Naive B cell (primary cell): ENCODE data around the gene ECE1. TPM values are rescaled to one million over a fixed set of nuclear protein-coding genes. Genes with fewer than 3 reads are reported as not detected.

Experiments
- ATAC-seq, 2 donors: fragments of 150-1000 bp; cut with Tn5 transposase; 2 replicates each; pipeline ENCODE4 v1.10.0; 2021; ENCODE audit warnings: low read depth in 2 of 2, mild to moderate bottlenecking in 2 of 2, moderate library complexity in 2 of 2
- DNase-seq: peaks from one replicate; pipeline ENCODE4 v3.0.0; 2022
- H3K27ac Mint-ChIP-seq, 6 donors: one replicate each; pipeline ENCODE4 v1.8.0; 2020 to 2022; ENCODE audit warnings: mild to moderate bottlenecking in 6 of 6, mixed read lengths in 6 of 6, moderate library complexity in 5 of 6, inconsistent platforms in 2 of 6
- H3K27me3 Mint-ChIP-seq, 3 donors: one replicate each; pipeline ENCODE4 v1.8.0; 2021 to 2022; ENCODE audit warnings: mixed read lengths in 3 of 3, mild to moderate bottlenecking in 1 of 3
- H3K36me3 Mint-ChIP-seq, 2 donors: one replicate each; pipeline ENCODE4 v1.8.0; 2020 to 2022; ENCODE audit warnings: mixed read lengths in 2 of 2, inconsistent platforms in 1 of 2, mild to moderate bottlenecking in 1 of 2
- H3K4me1 Mint-ChIP-seq, 3 donors: one replicate each; pipeline ENCODE4 v1.8.0; 2020 to 2022; ENCODE audit warnings: mixed read lengths in 3 of 3, inconsistent platforms in 1 of 3, mild to moderate bottlenecking in 1 of 3, moderate library complexity in 1 of 3
- H3K4me3 Mint-ChIP-seq, 8 donors: one replicate each; pipeline ENCODE4 v1.8.0; 2020 to 2022; ENCODE audit warnings: mild to moderate bottlenecking in 8 of 8, mixed read lengths in 8 of 8, moderate library complexity in 8 of 8, inconsistent platforms in 2 of 8
- H3K9me3 Mint-ChIP-seq, 7 donors: one replicate each; pipeline ENCODE4 v1.8.0; 2020 to 2022; ENCODE audit warnings: mixed read lengths in 7 of 7, mild to moderate bottlenecking in 5 of 7, inconsistent platforms in 2 of 7, moderate library complexity in 1 of 7
- polyA plus RNA-seq, 6 donors: library from polyadenylated mRNA; unstranded; fragments of 300-500 nt; fragmentation: Illumina TruSeq; gene quantifications; one replicate each; pipeline ENCODE4 v1.2.3, GENCODE V29; 2021; ENCODE audit warnings: low read depth in 6 of 6

Gene ECE1
- polyA plus RNA-seq, 6 donors from 2014 or later, result 6.9 to 44.5 (median 20.8) TPM

GRCh38 chr1:21321963-21322680 lies 31.9 kb upstream of the ECE1 start:
- DNase-seq (no peak), ATAC-seq (no peak)
- H3K36me3 Mint-ChIP-seq, result peaks cover 0 to 5% of the 10 kb centered on the region in 2 donors
- H3K9me3 Mint-ChIP-seq, result peaks cover 0 to 1% (median 0%) of the 10 kb centered on the region in 7 donors
- peaks cover 37 to 62% (median 61%) of the 10 kb centered on the region in 3 donors for H3K4me1 Mint-ChIP-seq
- H3K4me3 Mint-ChIP-seq, result peak overlapping the region in 2 of 8 donors; percentile 5 to 25
- H3K27ac Mint-ChIP-seq, result peak overlapping the region in 3 of 6 donors; percentile 73 to 87 (median 81)
- H3K27me3 Mint-ChIP-seq, result no peaks in the 10 kb centered on the region

GRCh38 chr1:21320410-21321108 lies 30.3 kb upstream of the ECE1 start:
- DNase-seq (no peak), ATAC-seq (no peak)
- H3K27me3 Mint-ChIP-seq, result no peaks in the 10 kb centered on the region
- H3K36me3 Mint-ChIP-seq, result peaks cover 0 to 5% of the 10 kb centered on the region in 2 donors
- H3K4me3 Mint-ChIP-seq, result no peak overlapping the region
- peaks cover 31 to 55% (median 48%) of the 10 kb centered on the region in 3 donors for H3K4me1 Mint-ChIP-seq
- H3K9me3 Mint-ChIP-seq, result peaks cover 0 to 1% (median 0%) of the 10 kb centered on the region in 7 donors
- H3K27ac Mint-ChIP-seq, result peak overlapping the region in 3 of 6 donors; percentile 15 to 76 (median 66)

DNA sequence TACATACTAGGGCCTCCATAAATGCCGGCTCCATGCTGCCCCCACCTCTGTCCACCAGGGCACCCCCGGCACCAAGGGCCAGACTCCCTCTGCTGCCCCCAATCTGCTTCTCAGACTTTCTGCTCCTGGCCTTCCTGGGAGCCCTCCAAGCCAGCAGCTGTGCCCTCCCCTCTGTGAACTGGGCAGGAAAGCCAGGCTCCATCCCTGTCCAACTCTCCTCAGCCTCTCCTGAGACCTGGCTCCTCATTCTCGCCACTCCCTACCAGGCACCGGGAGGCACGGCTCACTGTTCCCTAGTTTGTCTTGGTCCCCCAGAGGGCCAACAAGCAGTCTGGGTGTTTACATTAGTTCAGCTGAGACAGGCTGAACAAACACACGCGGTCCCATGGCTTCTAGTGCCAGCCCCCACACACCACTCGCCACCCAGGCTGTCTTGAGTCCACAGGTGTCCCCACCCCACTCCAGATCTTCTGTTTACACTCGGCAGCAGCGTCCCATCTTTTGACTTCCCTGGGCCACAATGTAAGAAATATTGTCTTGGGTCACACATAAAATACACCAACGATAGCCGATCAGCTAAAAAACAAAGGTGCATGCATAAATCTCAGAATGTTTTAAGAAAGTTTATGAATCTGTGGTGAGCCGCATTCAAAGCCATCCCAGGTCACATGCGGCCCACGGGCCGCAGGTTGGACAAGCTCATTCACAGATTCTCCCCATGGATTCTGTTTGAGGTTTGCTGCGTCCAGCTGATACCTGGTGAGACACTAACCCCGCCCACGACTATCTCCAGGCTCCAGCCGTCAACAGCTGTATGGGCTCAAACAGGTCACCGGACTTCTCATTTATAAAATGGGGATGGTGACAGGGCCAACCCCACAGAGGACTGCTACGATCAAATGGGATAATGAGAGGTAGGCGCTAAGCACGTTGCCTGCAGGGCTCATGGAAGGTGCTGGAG lies 29.5 kb upstream of the ECE1 start:
- no peak overlapping the region for H3K4me3 Mint-ChIP-seq
- H3K27me3 Mint-ChIP-seq, result no peaks in the 10 kb centered on the region
- H3K36me3 Mint-ChIP-seq, result peaks cover 0 to 5% of the 10 kb centered on the region in 2 donors
- no peaks in the 10 kb centered on the region for H3K9me3 Mint-ChIP-seq
- peak overlapping the region in 4 of 6 donors; percentile 49 to 78 (median 70) for H3K27ac Mint-ChIP-seq
- no peak for DNase-seq
- no peak for ATAC-seq
- peaks cover 24 to 48% (median 41%) of the 10 kb centered on the region in 3 donors for H3K4me1 Mint-ChIP-seq

GRCh38 chr1:21318714-21319159 lies 28.5 kb upstream of the ECE1 start:
- Mint-ChIP-seq H3K36me3 (peaks cover 0 to 5% of the 10 kb centered on the region in 2 donors), H3K4me3 (no peak overlapping the region), H3K27ac (peak overlapping the region in 1 of 6 donors; percentile 69), H3K4me1 (peaks cover 25 to 46% (median 38%) of the 10 kb centered on the region in 3 donors), H3K9me3 (no peaks in the 10 kb centered on the region), H3K27me3 (no peaks in the 10 kb centered on the region)
- no peak for DNase-seq
- ATAC-seq, result no peak

DNA sequence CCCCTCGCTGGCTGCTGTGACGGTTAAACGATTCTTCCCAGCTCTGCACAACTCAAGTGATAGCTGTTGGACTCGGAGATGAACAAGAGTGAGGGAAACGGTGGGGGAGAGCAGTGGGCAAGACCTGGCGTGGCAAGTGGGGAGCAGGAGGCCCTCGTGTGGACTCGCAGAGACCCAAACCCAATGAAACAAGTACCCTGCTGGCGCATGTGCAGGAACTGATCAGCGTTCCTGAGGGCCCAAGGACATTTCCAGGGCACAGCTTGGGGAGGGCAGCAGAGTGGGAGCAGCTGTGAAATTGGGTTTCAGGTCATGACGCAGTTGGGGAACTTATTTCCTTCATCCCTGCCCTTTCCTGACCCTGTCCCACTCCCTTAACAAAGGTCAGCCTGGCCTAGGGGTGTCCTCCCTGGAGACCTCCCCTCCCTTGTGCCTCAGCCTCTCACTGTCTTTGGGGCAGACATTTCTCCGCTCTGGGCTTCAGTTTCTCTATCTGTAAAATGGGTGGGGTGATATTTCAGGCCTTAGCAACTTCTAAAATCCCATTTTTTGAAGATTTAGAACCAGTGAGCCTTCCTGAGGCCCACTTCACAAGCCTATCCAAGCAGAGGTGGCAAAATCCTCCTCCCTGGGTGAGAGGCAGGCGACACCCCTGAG lies 27.9 kb upstream of the ECE1 start:
- Mint-ChIP-seq H3K4me1 (peaks cover 23 to 49% (median 41%) of the 10 kb centered on the region in 3 donors), H3K4me3 (no peak overlapping the region), H3K27ac (peak overlapping the region in 2 of 6 donors; percentile 24 to 69), H3K27me3 (no peaks in the 10 kb centered on the region), H3K36me3 (peaks cover 0 to 5% of the 10 kb centered on the region in 2 donors), H3K9me3 (no peaks in the 10 kb centered on the region)
- ATAC-seq, result no peak
- no peak for DNase-seq

DNA sequence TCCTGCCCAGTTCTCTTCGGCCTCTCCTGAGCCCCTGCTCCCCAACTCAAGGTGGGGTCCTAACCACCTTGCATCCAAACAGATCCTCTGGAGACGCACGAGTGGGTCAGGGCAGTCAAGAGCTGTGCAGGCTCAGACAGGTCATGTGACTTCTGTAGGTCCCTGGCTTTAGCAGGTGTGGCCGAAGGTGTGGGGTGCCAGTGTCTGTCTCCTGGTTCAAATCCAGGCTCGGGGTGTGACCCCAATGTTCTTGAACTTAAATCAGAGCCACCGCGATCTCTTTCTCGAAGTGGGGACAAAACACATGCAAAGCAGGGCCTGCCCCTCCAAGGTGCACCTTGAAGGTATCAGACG lies 27.4 kb upstream of the ECE1 start:
- ATAC-seq (no peak), DNase-seq (no peak)
- Mint-ChIP-seq H3K27ac (peak overlapping the region in 2 of 6 donors; percentile 24 to 69), H3K9me3 (no peaks in the 10 kb centered on the region), H3K4me3 (no peak overlapping the region), H3K36me3 (peaks cover 0 to 5% of the 10 kb centered on the region in 2 donors), H3K27me3 (no peaks in the 10 kb centered on the region), H3K4me1 (peaks cover 25 to 46% (median 43%) of the 10 kb centered on the region in 3 donors)

DNA sequence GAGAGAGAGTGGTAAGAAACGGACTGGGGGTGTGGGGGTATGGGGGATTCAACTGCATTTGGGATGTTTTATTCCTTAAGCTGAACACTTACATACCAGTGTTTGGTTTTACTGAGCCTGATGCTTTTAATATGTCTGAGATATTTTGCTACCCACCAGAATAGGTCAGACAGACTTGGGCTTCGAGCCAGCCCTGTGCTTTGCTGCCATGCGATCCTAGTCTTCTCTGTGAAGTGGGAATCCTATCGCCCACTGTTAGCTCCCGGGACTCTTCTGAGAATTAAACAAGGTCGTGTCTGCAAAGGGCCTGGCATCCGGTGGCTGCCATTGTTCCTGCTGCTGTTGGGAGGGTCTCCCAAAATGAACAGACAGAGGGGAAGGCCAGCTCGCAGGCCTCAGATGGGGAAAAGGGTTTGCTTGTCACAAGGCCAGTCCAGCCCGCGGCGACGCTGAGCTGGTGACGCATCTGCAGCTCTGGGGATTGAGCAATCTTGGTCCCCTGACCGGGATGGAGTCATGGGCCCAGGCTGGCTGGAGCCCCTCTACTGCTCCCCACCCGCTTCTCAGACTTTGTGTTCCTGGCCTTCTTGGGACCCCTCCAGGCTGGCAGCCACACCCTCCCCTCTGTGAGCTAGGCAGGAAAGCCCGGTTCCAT lies 26.9 kb upstream of the ECE1 start:
- Mint-ChIP-seq H3K4me3 (no peak overlapping the region), H3K36me3 (peaks cover 0 to 5% of the 10 kb centered on the region in 2 donors), H3K9me3 (no peaks in the 10 kb centered on the region), H3K4me1 (peaks cover 20 to 43% (median 38%) of the 10 kb centered on the region in 3 donors), H3K27ac (no peak overlapping the region), H3K27me3 (no peaks in the 10 kb centered on the region)
- DNase-seq (no peak), ATAC-seq (no peak)

- peaks cover 0 to 2% (median 0%) of the 10 kb centered on the region in 7 donors for H3K9me3 Mint-ChIP-seq
- DNase-seq, result no peak
- H3K27me3 Mint-ChIP-seq, result no peaks in the 10 kb centered on the region
- H3K4me1 Mint-ChIP-seq, result peaks cover 24 to 47% (median 41%) of the 10 kb centered on the region in 3 donors
- ATAC-seq, result no peak
- no peak overlapping the region for H3K4me3 Mint-ChIP-seq
- peak overlapping the region in 5 of 6 donors; percentile 32 to 84 (median 68) for H3K27ac Mint-ChIP-seq
- peaks cover 5 to 7% of the 10 kb centered on the region in 2 donors for H3K36me3 Mint-ChIP-seq
These were observed 24.6 kb upstream of the ECE1 start for GRCh38 chr1:21314743-21315396.

- Mint-ChIP-seq H3K9me3 (peaks cover 0 to 2% (median 0%) of the 10 kb centered on the region in 7 donors), H3K27ac (peak overlapping the region in 5 of 6 donors; percentile 46 to 92 (median 69)), H3K4me1 (peaks cover 28 to 48% (median 35%) of the 10 kb centered on the region in 3 donors)
These were observed 23.8 kb upstream of the ECE1 start for GRCh38 chr1:21313886-21314721.

DNA sequence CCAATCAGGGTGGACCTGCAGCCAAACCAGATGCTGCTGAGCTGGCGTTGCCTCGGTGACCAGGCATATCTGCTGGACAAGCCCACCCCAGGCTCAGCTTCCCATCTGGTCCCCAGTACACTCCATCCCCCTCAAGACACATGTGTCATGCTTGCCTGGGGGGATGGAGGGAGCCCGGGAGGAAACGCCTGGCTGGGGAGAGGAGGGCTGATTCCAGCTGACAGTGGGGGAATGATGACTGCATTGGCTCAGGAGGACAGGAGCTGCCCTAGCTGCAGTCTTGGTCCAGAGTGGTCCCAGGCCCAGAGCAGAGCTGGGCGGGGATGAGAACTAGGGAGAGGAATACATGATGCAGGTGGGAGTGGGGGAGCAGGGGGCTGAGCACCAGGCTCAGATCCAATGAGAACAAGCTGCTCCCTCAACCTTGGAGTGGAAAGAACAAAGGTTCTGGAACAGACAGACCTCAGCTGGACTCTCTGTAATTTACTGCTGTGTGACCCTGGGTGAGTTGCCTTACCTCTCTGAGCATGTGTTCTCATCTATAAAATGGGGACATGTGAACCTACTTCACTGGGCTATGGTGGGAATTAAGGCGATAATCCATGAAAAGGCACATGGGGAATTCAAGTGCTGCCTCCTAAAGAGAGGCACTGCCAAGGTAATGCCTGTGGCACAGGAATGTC lies 23.1 kb upstream of the ECE1 start:
- peaks cover 0 to 2% (median 0%) of the 10 kb centered on the region in 7 donors for H3K9me3 Mint-ChIP-seq
- peaks cover 29 to 49% (median 35%) of the 10 kb centered on the region in 3 donors for H3K4me1 Mint-ChIP-seq
- peak overlapping the region in 3 of 6 donors; percentile 33 to 92 (median 50) for H3K27ac Mint-ChIP-seq
- DNase-seq, result no peak
- H3K36me3 Mint-ChIP-seq, result peaks cover 0 to 7% of the 10 kb centered on the region in 2 donors
- H3K27me3 Mint-ChIP-seq, result no peaks in the 10 kb centered on the region
- H3K4me3 Mint-ChIP-seq, result peak overlapping the region in 1 of 8 donors; percentile 37
- ATAC-seq, result no peak

More at GRCh38 chr1:21313886-21314721, 23.8 kb upstream of the ECE1 start:
- DNase-seq, result no peak
- H3K27me3 Mint-ChIP-seq, result no peaks in the 10 kb centered on the region
- peaks cover 0 to 7% of the 10 kb centered on the region in 2 donors for H3K36me3 Mint-ChIP-seq
- no peak for ATAC-seq
- no peak overlapping the region for H3K4me3 Mint-ChIP-seq
